ENCODE results near the gene SLC6A20. TPM values are rescaled to one million over a fixed set of nuclear protein-coding genes. Genes with fewer than 3 reads are reported as not detected.

SLC6A20 gene
- total RNA-seq, 1 donor from 2014 or later = not detected

GRCh38 chr3:45705839-45706808 lies 90.2 kb downstream of the SLC6A20 start:
- no peak for FAIRE-seq
- Histone ChIP-seq H3K4me3 (ENCODE audit: low read depth, low read length) (no peak overlapping the region), H3K36me3 (ENCODE audit: control insufficient read depth, insufficient read depth, low read length) (peaks cover 8% of the 10 kb centered on the region), H3K27me3 (ENCODE audit: control insufficient read depth, insufficient read depth, low read length) (no peaks in the 10 kb centered on the region)
- no peak for TF ChIP-seq CTCF (IDR thresholded peaks at IDR 0.05; ENCODE audit: insufficient read depth, low read length, severe bottlenecking)
- DNase-seq (ENCODE audit: low read depth) = no peak

Other genes starting within 250 kb of the SLC6A20 start
- gene LIMD1, start 201.8 kb downstream of the SLC6A20 start, total RNA-seq = 6.8 and 8.2 TPM in 2 replicates
- gene SACM1L, start 107.1 kb downstream of the SLC6A20 start, total RNA-seq = 26.6 and 30.6 TPM in 2 replicates
- gene LZTFL1, start 45.6 kb upstream of the SLC6A20 start, total RNA-seq = 6.0 and 7.1 TPM in 2 replicates
- gene CCR9, start 90.0 kb upstream of the SLC6A20 start, total RNA-seq = not detected in 2 replicates
- gene CXCR6, start 146.9 kb upstream of the SLC6A20 start, total RNA-seq = not detected in 2 replicates
- 7.9 and 18.1 TPM in 2 replicates for gene FYCO1, start 199.3 kb upstream of the SLC6A20 start, total RNA-seq
- gene XCR1, start 230.9 kb upstream of the SLC6A20 start, total RNA-seq = under 0.01 TPM in 1 of 2 replicates, not detected in the other

All from bronchial epithelial cell (primary cell).